HEK293 (cell line): Measurements from ENCODE around the gene TNFRSF25.

Experiments
- BCL11A ChIP-seq: fragments of 450-650 bp; formaldehyde crosslinking; IDR thresholded peaks from 2 replicates; pipeline ENCODE4 v1.5.1; 2016; ENCODE audit warnings: low read depth, missing biosample characterization, missing genetic modification characterization
- SP3 ChIP-seq: fragments of 450-650 bp; formaldehyde crosslinking; IDR thresholded peaks from 2 replicates; pipeline ENCODE4 v1.5.1; 2016; ENCODE audit warnings: missing biosample characterization, missing genetic modification characterization
- WT1 ChIP-seq: fragments of 450-650 bp; formaldehyde crosslinking; IDR thresholded peaks from 2 replicates; pipeline ENCODE4 v1.5.1; 2016; ENCODE audit warnings: missing biosample characterization, missing genetic modification characterization
- ZBTB20 ChIP-seq: fragments of 450-650 bp; formaldehyde crosslinking; IDR thresholded peaks from 2 replicates; pipeline ENCODE4 v1.5.1; 2016; ENCODE audit warnings: missing biosample characterization, missing genetic modification characterization
- ZFP41 ChIP-seq: fragments of 450-650 bp; formaldehyde crosslinking; IDR thresholded peaks from 2 replicates; pipeline ENCODE4 v1.5.1; 2016; ENCODE audit warnings: missing biosample characterization, missing genetic modification characterization, borderline replicate concordance
- ZNF112 ChIP-seq: fragments of 450-650 bp; formaldehyde crosslinking; IDR thresholded peaks from 2 replicates; pipeline ENCODE4 v1.5.0; 2017; ENCODE audit warnings: missing biosample characterization, missing genetic modification characterization
- ZNF132 ChIP-seq: fragments of 450-650 bp; formaldehyde crosslinking; IDR thresholded peaks from 2 replicates; pipeline ENCODE4 v1.5.1; 2017; ENCODE audit warnings: missing biosample characterization, missing genetic modification characterization, borderline replicate concordance
- ZNF16 ChIP-seq: fragments of 450-650 bp; formaldehyde crosslinking; IDR thresholded peaks from 2 replicates; pipeline ENCODE4 v1.5.1; 2016; ENCODE audit warnings: low read depth, missing biosample characterization, missing genetic modification characterization
- ZNF19 ChIP-seq: fragments of 450-650 bp; formaldehyde crosslinking; IDR thresholded peaks from 2 replicates; pipeline ENCODE4; 2016; ENCODE audit warnings: missing biosample characterization, missing genetic modification characterization, low read depth
- ZNF221 ChIP-seq: fragments of 450-650 bp; formaldehyde crosslinking; IDR thresholded peaks from 2 replicates; pipeline ENCODE4 v1.5.1; 2017; ENCODE audit warnings: missing biosample characterization, missing genetic modification characterization, borderline replicate concordance
- ZNF266 ChIP-seq: fragments of 450-650 bp; formaldehyde crosslinking; IDR thresholded peaks from 2 replicates; pipeline ENCODE4 v1.5.1; 2016; ENCODE audit warnings: missing biosample characterization, missing genetic modification characterization, low read depth
- ZNF274 ChIP-seq, 2 experiments: fragments of 200-500 bp in 1 of 2; fragments of 450-650 bp in 1 of 2; sonication (Bioruptor generic) in 1 of 2; formaldehyde crosslinking in 1 of 2; IDR thresholded peaks; 2 replicates each; pipeline versions ENCODE4 v1.5.1 to v1.6.1; 2014 to 2016; ENCODE audit warnings: borderline replicate concordance in 1 of 2, inconsistent platforms in 1 of 2, low read length in 1 of 2, missing biosample characterization in 1 of 2, missing genetic modification characterization in 1 of 2
- ZNF37A ChIP-seq: fragments of 450-650 bp; IDR thresholded peaks from 2 replicates; pipeline ENCODE4 v1.5.1; 2018; ENCODE audit warnings: missing biosample characterization, missing genetic modification characterization
- ZNF510 ChIP-seq: fragments of 450-650 bp; formaldehyde crosslinking; IDR thresholded peaks from 2 replicates; pipeline ENCODE4 v1.5.1; 2018; ENCODE audit warnings: mild to moderate bottlenecking, missing genetic modification characterization, missing biosample characterization; ENCODE audit not compliant: insufficient replicate concordance
- ZNF521 ChIP-seq: fragments of 450-650 bp; formaldehyde crosslinking; IDR thresholded peaks from 2 replicates; pipeline ENCODE4 v1.5.1; 2017; ENCODE audit warnings: missing biosample characterization, mild to moderate bottlenecking, missing genetic modification characterization
- ZNF776 ChIP-seq: fragments of 450-650 bp; formaldehyde crosslinking; IDR thresholded peaks from 2 replicates; pipeline ENCODE4 v1.5.0; 2017; ENCODE audit warnings: missing biosample characterization, missing genetic modification characterization, borderline replicate concordance
- ZXDB ChIP-seq: fragments of 450-650 bp; formaldehyde crosslinking; IDR thresholded peaks from 2 replicates; pipeline ENCODE4 v1.5.1; 2016; ENCODE audit warnings: missing biosample characterization, missing genetic modification characterization
- TF ChIP-seq, protein P1 (sequence below): fragments of 450-650 bp; formaldehyde crosslinking; IDR thresholded peaks from 2 replicates; pipeline ENCODE4 v1.5.1; 2016; ENCODE audit warnings: missing biosample characterization, missing genetic modification characterization
- TF ChIP-seq, protein P2 (sequence below): fragments of 450-650 bp; formaldehyde crosslinking; IDR thresholded peaks from 2 replicates; pipeline ENCODE4 v1.5.1; 2016; ENCODE audit warnings: missing biosample characterization, missing genetic modification characterization
- TF ChIP-seq, protein P3 (sequence below): IDR thresholded peaks from 2 replicates; pipeline ENCODE4 v1.6.1; 2011; ENCODE audit warnings: mild to moderate bottlenecking, low read depth, low read length, borderline replicate concordance
- TF ChIP-seq, protein P4 (sequence below): fragments of 450-650 bp; formaldehyde crosslinking; IDR thresholded peaks from 2 replicates; pipeline ENCODE4 v1.5.1; 2016; ENCODE audit warnings: missing biosample characterization, missing genetic modification characterization
- TF ChIP-seq, protein P5 (sequence below): fragments of 450-650 bp; formaldehyde crosslinking; IDR thresholded peaks from 2 replicates; pipeline ENCODE4 v1.5.1; 2016; ENCODE audit warnings: missing biosample characterization, missing genetic modification characterization, borderline replicate concordance
- TF ChIP-seq, protein P6 (sequence below): fragments of 450-650 bp; formaldehyde crosslinking; IDR thresholded peaks from 2 replicates; pipeline ENCODE4 v1.5.1; 2017; ENCODE audit warnings: missing biosample characterization, missing genetic modification characterization
- TF ChIP-seq, protein P7 (sequence below): fragments of 450-650 bp; formaldehyde crosslinking; IDR thresholded peaks from 2 replicates; pipeline ENCODE4 v1.5.1; 2016; ENCODE audit warnings: missing biosample characterization, missing genetic modification characterization

The TNFRSF25 gene

DNA sequence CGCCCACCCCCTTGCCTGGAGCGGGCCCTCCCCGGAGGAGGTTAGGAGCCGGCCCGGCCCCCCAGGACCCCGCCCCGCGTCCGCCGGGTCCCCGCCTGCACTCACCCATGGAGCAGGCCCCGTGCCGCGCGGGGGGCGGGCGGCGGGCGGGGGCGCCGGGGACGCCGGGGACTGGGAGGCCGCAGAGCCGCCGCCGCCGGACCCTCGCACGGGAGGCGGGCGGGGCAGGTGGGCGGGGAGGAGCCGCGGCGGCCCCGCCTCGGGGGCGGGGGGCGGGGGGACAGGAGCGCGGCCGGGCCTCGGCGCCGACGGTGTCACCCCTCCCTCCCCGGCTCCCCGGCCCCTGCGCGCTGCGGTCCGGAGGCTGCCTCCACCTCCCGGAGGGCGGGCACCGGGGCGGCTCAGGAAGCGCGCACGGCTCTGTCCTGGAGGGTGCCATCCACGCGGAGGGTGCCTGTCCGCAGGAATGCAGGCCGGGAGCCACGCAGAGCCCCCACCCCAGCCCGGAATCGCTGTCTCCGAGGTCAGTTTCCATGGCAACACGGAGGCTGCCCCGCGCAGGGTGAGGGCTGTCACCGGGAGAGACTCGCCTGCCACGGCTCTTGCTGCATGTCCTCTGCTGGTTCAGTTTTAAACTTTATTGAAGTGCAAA, 31.4 kb upstream of the TNFRSF25 start (continued):
- TF ChIP-seq, protein P1, sequence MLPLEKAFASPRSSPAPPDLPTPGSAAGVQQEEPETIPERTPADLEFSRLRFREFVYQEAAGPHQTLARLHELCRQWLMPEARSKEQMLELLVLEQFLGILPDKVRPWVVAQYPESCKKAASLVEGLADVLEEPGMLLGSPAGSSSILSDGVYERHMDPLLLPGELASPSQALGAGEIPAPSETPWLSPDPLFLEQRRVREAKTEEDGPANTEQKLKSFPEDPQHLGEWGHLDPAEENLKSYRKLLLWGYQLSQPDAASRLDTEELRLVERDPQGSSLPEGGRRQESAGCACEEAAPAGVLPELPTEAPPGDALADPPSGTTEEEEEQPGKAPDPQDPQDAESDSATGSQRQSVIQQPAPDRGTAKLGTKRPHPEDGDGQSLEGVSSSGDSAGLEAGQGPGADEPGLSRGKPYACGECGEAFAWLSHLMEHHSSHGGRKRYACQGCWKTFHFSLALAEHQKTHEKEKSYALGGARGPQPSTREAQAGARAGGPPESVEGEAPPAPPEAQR (tag by site-specific recombination): no peak
- TF ChIP-seq, protein P2, sequence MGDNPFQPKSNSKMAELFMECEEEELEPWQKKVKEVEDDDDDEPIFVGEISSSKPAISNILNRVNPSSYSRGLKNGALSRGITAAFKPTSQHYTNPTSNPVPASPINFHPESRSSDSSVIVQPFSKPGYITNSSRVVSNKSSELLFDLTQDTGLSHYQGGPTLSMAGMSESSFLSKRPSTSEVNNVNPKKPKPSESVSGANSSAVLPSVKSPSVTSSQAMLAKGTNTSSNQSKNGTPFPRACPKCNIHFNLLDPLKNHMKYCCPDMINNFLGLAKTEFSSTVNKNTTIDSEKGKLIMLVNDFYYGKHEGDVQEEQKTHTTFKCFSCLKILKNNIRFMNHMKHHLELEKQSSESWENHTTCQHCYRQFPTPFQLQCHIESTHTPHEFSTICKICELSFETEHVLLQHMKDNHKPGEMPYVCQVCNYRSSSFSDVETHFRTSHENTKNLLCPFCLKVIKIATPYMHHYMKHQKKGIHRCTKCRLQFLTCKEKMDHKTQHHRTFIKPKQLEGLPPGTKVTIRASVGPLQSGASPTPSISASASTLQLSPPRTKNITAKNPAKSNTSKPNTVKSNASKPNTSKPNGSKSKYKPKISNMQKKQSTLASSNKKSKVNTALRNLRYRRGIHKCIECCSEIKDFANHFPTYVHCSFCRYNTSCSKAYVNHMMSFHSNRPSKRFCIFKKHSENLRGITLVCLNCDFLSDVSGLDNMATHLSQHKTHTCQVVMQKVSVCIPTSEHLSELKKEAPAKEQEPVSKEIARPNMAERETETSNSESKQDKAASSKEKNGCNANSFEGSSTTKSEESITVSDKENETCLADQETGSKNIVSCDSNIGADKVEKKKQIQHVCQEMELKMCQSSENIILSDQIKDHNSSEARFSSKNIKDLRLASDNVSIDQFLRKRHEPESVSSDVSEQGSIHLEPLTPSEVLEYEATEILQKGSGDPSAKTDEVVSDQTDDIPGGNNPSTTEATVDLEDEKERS (tag by site-specific recombination): no peak
- TF ChIP-seq ZNF274 (IDR thresholded peaks at IDR 0.05; ENCODE audit: low read length) (no peak), ZNF274 (tag by site-specific recombination; IDR thresholded peaks at IDR 0.05; ENCODE audit: borderline replicate concordance) (no peak), ZNF221 (tag by site-specific recombination) (no peak), ZNF776 (tag by site-specific recombination) (no peak), ZNF510 (tag by site-specific recombination) (no peak), WT1 (no peak), BCL11A (tag by site-specific recombination) (no peak), ZNF112 (tag by site-specific recombination) (no peak), ZNF266 (tag by site-specific recombination) (no peak), ZNF521 (tag by site-specific recombination) (no peak), ZFP41 (tag by site-specific recombination) (no peak), ZNF16 (no peak), ZXDB (peak; percentile 71), ZNF19 (tag by site-specific recombination) (no peak), SP3 (tag by site-specific recombination) (peak; percentile 73), ZNF37A (tag by site-specific recombination) (no peak), ZNF132 (tag by site-specific recombination) (no peak), ZBTB20 (tag by site-specific recombination) (peak; percentile 46; the same call in 1 of the 2 replicates)
- TF ChIP-seq, protein P3, sequence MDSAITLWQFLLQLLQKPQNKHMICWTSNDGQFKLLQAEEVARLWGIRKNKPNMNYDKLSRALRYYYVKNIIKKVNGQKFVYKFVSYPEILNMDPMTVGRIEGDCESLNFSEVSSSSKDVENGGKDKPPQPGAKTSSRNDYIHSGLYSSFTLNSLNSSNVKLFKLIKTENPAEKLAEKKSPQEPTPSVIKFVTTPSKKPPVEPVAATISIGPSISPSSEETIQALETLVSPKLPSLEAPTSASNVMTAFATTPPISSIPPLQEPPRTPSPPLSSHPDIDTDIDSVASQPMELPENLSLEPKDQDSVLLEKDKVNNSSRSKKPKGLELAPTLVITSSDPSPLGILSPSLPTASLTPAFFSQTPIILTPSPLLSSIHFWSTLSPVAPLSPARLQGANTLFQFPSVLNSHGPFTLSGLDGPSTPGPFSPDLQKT: no peak
- TF ChIP-seq, protein P4, sequence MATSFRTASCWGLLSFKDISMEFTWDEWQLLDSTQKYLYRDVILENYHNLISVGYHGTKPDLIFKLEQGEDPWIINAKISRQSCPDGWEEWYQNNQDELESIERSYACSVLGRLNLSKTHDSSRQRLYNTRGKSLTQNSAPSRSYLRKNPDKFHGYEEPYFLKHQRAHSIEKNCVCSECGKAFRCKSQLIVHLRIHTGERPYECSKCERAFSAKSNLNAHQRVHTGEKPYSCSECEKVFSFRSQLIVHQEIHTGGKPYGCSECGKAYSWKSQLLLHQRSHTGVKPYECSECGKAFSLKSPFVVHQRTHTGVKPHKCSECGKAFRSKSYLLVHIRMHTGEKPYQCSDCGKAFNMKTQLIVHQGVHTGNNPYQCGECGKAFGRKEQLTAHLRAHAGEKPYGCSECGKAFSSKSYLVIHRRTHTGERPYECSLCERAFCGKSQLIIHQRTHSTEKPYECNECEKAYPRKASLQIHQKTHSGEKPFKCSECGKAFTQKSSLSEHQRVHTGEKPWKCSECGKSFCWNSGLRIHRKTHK: no peak
- TF ChIP-seq, protein P5, sequence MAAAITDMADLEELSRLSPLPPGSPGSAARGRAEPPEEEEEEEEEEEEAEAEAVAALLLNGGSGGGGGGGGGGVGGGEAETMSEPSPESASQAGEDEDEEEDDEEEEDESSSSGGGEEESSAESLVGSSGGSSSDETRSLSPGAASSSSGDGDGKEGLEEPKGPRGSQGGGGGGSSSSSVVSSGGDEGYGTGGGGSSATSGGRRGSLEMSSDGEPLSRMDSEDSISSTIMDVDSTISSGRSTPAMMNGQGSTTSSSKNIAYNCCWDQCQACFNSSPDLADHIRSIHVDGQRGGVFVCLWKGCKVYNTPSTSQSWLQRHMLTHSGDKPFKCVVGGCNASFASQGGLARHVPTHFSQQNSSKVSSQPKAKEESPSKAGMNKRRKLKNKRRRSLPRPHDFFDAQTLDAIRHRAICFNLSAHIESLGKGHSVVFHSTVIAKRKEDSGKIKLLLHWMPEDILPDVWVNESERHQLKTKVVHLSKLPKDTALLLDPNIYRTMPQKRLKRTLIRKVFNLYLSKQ (tag by site-specific recombination): no peak
- TF ChIP-seq, protein P6, sequence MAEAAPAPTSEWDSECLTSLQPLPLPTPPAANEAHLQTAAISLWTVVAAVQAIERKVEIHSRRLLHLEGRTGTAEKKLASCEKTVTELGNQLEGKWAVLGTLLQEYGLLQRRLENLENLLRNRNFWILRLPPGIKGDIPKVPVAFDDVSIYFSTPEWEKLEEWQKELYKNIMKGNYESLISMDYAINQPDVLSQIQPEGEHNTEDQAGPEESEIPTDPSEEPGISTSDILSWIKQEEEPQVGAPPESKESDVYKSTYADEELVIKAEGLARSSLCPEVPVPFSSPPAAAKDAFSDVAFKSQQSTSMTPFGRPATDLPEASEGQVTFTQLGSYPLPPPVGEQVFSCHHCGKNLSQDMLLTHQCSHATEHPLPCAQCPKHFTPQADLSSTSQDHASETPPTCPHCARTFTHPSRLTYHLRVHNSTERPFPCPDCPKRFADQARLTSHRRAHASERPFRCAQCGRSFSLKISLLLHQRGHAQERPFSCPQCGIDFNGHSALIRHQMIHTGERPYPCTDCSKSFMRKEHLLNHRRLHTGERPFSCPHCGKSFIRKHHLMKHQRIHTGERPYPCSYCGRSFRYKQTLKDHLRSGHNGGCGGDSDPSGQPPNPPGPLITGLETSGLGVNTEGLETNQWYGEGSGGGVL (tag by site-specific recombination): peak; percentile 29; the same call in 1 of the 2 replicates
- TF ChIP-seq, protein P7, sequence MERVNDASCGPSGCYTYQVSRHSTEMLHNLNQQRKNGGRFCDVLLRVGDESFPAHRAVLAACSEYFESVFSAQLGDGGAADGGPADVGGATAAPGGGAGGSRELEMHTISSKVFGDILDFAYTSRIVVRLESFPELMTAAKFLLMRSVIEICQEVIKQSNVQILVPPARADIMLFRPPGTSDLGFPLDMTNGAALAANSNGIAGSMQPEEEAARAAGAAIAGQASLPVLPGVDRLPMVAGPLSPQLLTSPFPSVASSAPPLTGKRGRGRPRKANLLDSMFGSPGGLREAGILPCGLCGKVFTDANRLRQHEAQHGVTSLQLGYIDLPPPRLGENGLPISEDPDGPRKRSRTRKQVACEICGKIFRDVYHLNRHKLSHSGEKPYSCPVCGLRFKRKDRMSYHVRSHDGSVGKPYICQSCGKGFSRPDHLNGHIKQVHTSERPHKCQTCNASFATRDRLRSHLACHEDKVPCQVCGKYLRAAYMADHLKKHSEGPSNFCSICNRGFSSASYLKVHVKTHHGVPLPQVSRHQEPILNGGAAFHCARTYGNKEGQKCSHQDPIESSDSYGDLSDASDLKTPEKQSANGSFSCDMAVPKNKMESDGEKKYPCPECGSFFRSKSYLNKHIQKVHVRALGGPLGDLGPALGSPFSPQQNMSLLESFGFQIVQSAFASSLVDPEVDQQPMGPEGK (tag by site-specific recombination): peak; percentile 72
